ENCODE data around the gene FFAR2. TPM values are rescaled to one million over a fixed set of nuclear protein-coding genes. Genes with fewer than 3 reads are reported as not detected.
A peak's percentile ranks its signal among the peaks of the same experiment; 100 is the strongest.

Gene FFAR2
- total and polyA plus RNA-seq, 11 donors, result 0.12 to 3.4 (median 0.38) TPM; not detected in 2

GRCh38 chr19:35495107-35496064 is 47.3 kb downstream of the FFAR2 start:
- Histone ChIP-seq H3K4me3 (peak overlapping the region in 1 of 12 donors; percentile 26), H3K4me1 (peaks cover 0 to 7% (median 2%) of the 10 kb centered on the region in 12 donors), H3K36me3 (no peaks in the 10 kb centered on the region), H3K27ac (no peak overlapping the region), H3K9me3 (no peaks in the 10 kb centered on the region), H3K27me3 (peaks cover 0 to 3% (median 0%) of the 10 kb centered on the region in 9 donors)
- ATAC-seq, result peak; percentile 81 to 94 (median 90)
- DNase-seq, result peak; percentile 61 to 88 (median 71)
- WGBS, 4 donors, result 23 to 30% (median 27%) methylated on average over 22 to 30 of the region's 30 CpGs
- TF ChIP-seq CTCF (IDR thresholded peaks at IDR 0.05), result peak; percentile 96 to 99 (median 98)
- no peak for TF ChIP-seq POLR2A (IDR thresholded peaks at IDR 0.05)
- intact Hi-C loops (cut with DNase I), result loop anchor here in 8 of 10 donors (1.0 to 5.0 kb wide), 5 partner anchors 143 to 228 kb away; partner anchors contain the start of gene USF2 (in 1 of the 8)

- H3K4me3 ChIP-seq, result no peak overlapping the region
- no peak for TF ChIP-seq POLR2A (IDR thresholded peaks at IDR 0.05)
- TF ChIP-seq CTCF (IDR thresholded peaks at IDR 0.05), result no peak
- DNase-seq (no peak), ATAC-seq (no peak)
- no peak overlapping the region for H3K27ac ChIP-seq
- H3K9me3 ChIP-seq, result no peaks in the 10 kb centered on the region
- H3K36me3 ChIP-seq, result no peaks in the 10 kb centered on the region
- H3K4me1 ChIP-seq, result peaks cover 0 to 7% (median 2%) of the 10 kb centered on the region in 12 donors
- intact Hi-C loops (cut with DNase I), result loop anchor here in 5 of 10 donors (2.0 to 5.0 kb wide), 4 partner anchors 145 to 230 kb away; partner anchors contain the start of gene USF2 (in 1 of the 5)
- WGBS, 4 donors, result 75 to 89% (median 81%) methylated on average over 14 of the region's 14 CpGs
- H3K27me3 ChIP-seq, result peaks cover 0 to 3% (median 0%) of the 10 kb centered on the region in 9 donors
Observed at GRCh38 chr19:35497406-35497805, 49.3 kb downstream of the FFAR2 start.

GRCh38 chr19:35498220-35498619 is 50.2 kb downstream of the FFAR2 start:
- H3K4me1 ChIP-seq, result peaks cover 0 to 7% (median 2%) of the 10 kb centered on the region in 12 donors
- no peak overlapping the region for H3K4me3 ChIP-seq
- no peak for ATAC-seq
- intact Hi-C loops (cut with DNase I), result loop anchor here in 4 of 10 donors (5.0 kb wide), 3 partner anchors 146 to 231 kb away; partner anchors contain the start of gene USF2 (in 1 of the 4)
- no peak overlapping the region for H3K27ac ChIP-seq
- H3K9me3 ChIP-seq, result no peaks in the 10 kb centered on the region
- no peak for DNase-seq
- H3K36me3 ChIP-seq, result no peaks in the 10 kb centered on the region
- TF ChIP-seq CTCF (IDR thresholded peaks at IDR 0.05), result no peak
- TF ChIP-seq POLR2A (IDR thresholded peaks at IDR 0.05), result no peak
- WGBS, 4 donors, result 75 to 98% (median 85%) methylated on average over 3 of the region's 3 CpGs
- H3K27me3 ChIP-seq, result peaks cover 0 to 3% (median 0%) of the 10 kb centered on the region in 9 donors
